HepG2 (cell line): Measurements from ENCODE around the gene CISD3. TPM values are rescaled to one million over a fixed set of nuclear protein-coding genes. Genes with fewer than 3 reads are reported as not detected.
A peak's percentile ranks its signal among the peaks of the same experiment; 100 is the strongest.

Experiments used
- ATF1 ChIP-seq: IDR thresholded peaks from 2 replicates; pipeline ENCODE4 v1.6.1; 2016; ENCODE audit warnings: mild to moderate bottlenecking, control low read depth
- ATF5 ChIP-seq: sonication (generic); formaldehyde crosslinking; IDR thresholded peaks from 2 replicates; pipeline ENCODE4 v1.4.0; 2020; ENCODE audit warnings: mild to moderate bottlenecking, low read depth, missing genetic modification reagents
- DPF2 ChIP-seq: sonication (generic); formaldehyde crosslinking; IDR thresholded peaks from 2 replicates; pipeline ENCODE4 v1.4.0; 2020; ENCODE audit warnings: mild to moderate bottlenecking, low read depth, missing genetic modification reagents, borderline replicate concordance
- FOXK1 ChIP-seq: sonication (generic); formaldehyde crosslinking; IDR thresholded peaks from 2 replicates; pipeline ENCODE4 v1.4.0; 2020; ENCODE audit warnings: low read depth, missing genetic modification reagents, borderline replicate concordance
- NR2F6 ChIP-seq, 2 experiments: IDR thresholded peaks; 2 replicates each; pipeline ENCODE4 v1.6.1; 2016; ENCODE audit warnings: antibody characterized with exemption in 1 of 2, mild to moderate bottlenecking in 1 of 2
- RARG ChIP-seq: sonication (generic); formaldehyde crosslinking; IDR thresholded peaks from 2 replicates; pipeline ENCODE4 v1.4.0; 2020; ENCODE audit warnings: low read depth, mild to moderate bottlenecking, missing genetic modification reagents
- U2AF1 ChIP-seq: fragments of 200-400 bp; formaldehyde crosslinking; optimal IDR thresholded peaks from 2 replicates; pipeline ENCODE3; 2017; ENCODE audit warnings: mild to moderate bottlenecking, low read depth, low read length
- ZNF121 ChIP-seq: sonication (generic); formaldehyde crosslinking; IDR thresholded peaks from 2 replicates; pipeline ENCODE4 v1.5.0; 2020; ENCODE audit warnings: mild to moderate bottlenecking, missing genetic modification reagents
- ZNF224 ChIP-seq: sonication (generic); formaldehyde crosslinking; IDR thresholded peaks from 2 replicates; pipeline ENCODE4 v1.5.0; 2020; ENCODE audit warnings: mild to moderate bottlenecking, missing genetic modification reagents
- ZNF225 ChIP-seq: sonication (generic); formaldehyde crosslinking; IDR thresholded peaks from 2 replicates; pipeline ENCODE4 v1.4.0; 2020; ENCODE audit warnings: mild to moderate bottlenecking, missing genetic modification reagents
- ZNF275 ChIP-seq: sonication (generic); formaldehyde crosslinking; IDR thresholded peaks from 2 replicates; pipeline ENCODE4 v1.8.0; 2022; ENCODE audit warnings: missing genetic modification reagents, mild to moderate bottlenecking, inconsistent platforms, borderline replicate concordance
- ZNF597 ChIP-seq: sonication (generic); formaldehyde crosslinking; IDR thresholded peaks from 2 replicates; pipeline ENCODE4 v1.5.0; 2020; ENCODE audit warnings: missing genetic modification reagents
- ZNF775 ChIP-seq: sonication (generic); formaldehyde crosslinking; IDR thresholded peaks from 2 replicates; pipeline ENCODE4 v1.4.0; 2020; ENCODE audit warnings: missing genetic modification reagents, mild to moderate bottlenecking, moderate library complexity, borderline replicate concordance
- polyA plus RNA-seq, 8 experiments: library from polyadenylated mRNA; depleted of rRNA in 3 of 8; stranded (reverse) in 7 of 8; unstranded in 1 of 8; fragments of >200 nt; fragmentation: Illumina TruSeq in 4 of 8; extraction: Trizol in 4 of 8; gene quantifications; 2 replicates each; pipeline versions ENCODE4 v1.2.1 to v1.2.3, GENCODE V29; 2011 to 2016; ENCODE audit warnings: low read depth in 4 of 8, missing spikeins in 1 of 8, mixed read lengths in 1 of 8; ENCODE audit not compliant: insufficient read depth in 1 of 8
- total RNA-seq, 5 experiments: library from RNA; depleted of rRNA; stranded (reverse); fragments of >200 nt; fragmentation: Illumina TruSeq; extraction: Trizol; gene quantifications; 2 replicates each; pipeline ENCODE4 v1.2.3, GENCODE V29; 2016; ENCODE audit warnings: low read depth in 1 of 5
- TF ChIP-seq, protein P1 (sequence below): sonication (generic); formaldehyde crosslinking; IDR thresholded peaks from 2 replicates; pipeline ENCODE4 v1.8.1; 2023; ENCODE audit warnings: mild to moderate bottlenecking, inconsistent platforms, moderate library complexity, missing genetic modification reagents, borderline replicate concordance
- TF ChIP-seq, protein P2 (sequence below): sonication (generic); formaldehyde crosslinking; IDR thresholded peaks from 2 replicates; pipeline ENCODE4 v1.8.0; 2022; ENCODE audit warnings: missing genetic modification reagents, mild to moderate bottlenecking, borderline replicate concordance
- TF ChIP-seq, protein P3 (sequence below): sonication (generic); formaldehyde crosslinking; IDR thresholded peaks from 2 replicates; pipeline ENCODE4 v1.5.1; 2020; ENCODE audit warnings: mild to moderate bottlenecking, missing genetic modification reagents
- TF ChIP-seq, protein P4 (sequence below): fragments of 450-650 bp; IDR thresholded peaks from 2 replicates; pipeline ENCODE4 v1.6.1; 2017

CISD3 gene
- total and polyA plus RNA-seq, 2 of the 13 experiments (the other 11 are each of a cell fraction or from before 2014, with no cell fraction given): 30.0 to 34.1 TPM

DNA sequence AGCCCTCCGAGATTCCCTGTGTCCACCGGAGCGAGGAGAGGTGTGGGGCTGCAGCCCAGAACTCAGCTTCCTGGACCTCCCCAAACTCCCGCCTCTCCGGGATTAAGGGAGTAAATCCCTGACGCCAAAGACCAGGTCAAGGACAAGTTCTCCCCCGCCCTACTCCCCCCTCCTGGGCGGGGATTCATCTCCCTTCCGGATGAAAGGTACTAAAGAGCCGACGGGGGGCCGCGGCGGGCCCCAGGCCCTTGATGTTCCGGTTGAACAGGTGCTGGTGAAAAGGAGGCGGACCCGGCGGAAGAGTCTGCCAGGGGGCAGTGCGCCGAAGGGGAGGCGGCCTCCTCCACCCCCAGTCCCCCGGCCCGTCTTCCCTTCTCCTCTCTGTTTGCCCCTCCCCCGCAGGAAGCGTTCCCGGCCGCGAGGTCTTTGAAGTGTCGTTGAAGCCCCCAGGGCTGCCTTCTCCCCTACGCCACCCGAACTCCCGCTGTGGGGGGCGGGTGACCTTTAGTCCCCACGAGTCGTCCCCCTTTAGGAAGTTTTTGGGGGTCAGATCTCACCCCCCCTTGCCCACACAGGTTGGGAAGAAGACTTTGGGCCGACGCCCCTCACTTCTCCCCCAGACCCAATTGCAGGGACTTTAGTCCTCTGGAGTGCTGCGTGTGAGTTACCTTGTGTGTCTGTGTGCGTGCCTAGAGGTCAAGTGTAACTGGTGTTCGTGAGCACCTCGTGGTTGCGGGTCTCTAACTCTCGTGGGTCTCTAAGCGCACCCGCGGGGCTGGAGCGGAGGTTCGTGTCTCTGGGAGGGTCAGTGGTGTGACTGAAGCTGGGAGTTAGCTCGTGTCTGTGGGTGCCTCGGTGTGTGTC, 26.2 kb upstream of the CISD3 start (continued):
- TF ChIP-seq, protein P1, sequence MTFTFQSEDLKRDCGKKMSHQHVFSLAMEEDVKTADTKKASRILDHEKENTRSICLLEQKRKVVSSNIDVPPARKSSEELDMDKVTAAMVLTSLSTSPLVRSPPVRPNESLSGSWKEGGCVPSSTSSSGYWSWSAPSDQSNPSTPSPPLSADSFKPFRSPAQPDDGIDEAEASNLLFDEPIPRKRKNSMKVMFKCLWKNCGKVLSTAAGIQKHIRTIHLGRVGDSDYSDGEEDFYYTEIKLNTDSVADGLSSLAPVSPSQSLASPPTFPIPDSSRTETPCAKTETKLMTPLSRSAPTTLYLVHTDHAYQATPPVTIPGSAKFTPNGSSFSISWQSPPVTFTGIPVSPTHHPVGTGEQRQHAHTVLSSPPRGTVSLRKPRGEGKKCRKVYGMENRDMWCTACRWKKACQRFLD (CRISPR knock-in tag): peak; percentile 25; the same call in 1 of the 2 replicates
- TF ChIP-seq ZNF597 (CRISPR knock-in tag) (no peak), ZNF121 (CRISPR knock-in tag) (no peak), U2AF1 (peak; percentile 27), RARG (peak; percentile 78; the same call in 1 of the 2 replicates), ZNF225 (no peak), ATF1 (peak; percentile 72), ATF5 (CRISPR knock-in tag) (no peak; the same call in 1 of the 2 replicates), NR2F6 (IDR thresholded peaks at IDR 0.05) (peak; percentile 99), NR2F6 (CRISPR knock-in tag; IDR thresholded peaks at IDR 0.05) (peak; percentile 99), FOXK1 (CRISPR knock-in tag) (peak; percentile 95), DPF2 (CRISPR knock-in tag) (peak; percentile 1; the same call in 1 of the 2 replicates), ZNF224 (peak; percentile 89; the same call in 1 of the 2 replicates), ZNF275 (CRISPR knock-in tag) (peak; percentile 71), ZNF775 (CRISPR knock-in tag) (0 out of 2 replicates have a peak, but pooled peaks have one; percentile 78)
- TF ChIP-seq, protein P2, sequence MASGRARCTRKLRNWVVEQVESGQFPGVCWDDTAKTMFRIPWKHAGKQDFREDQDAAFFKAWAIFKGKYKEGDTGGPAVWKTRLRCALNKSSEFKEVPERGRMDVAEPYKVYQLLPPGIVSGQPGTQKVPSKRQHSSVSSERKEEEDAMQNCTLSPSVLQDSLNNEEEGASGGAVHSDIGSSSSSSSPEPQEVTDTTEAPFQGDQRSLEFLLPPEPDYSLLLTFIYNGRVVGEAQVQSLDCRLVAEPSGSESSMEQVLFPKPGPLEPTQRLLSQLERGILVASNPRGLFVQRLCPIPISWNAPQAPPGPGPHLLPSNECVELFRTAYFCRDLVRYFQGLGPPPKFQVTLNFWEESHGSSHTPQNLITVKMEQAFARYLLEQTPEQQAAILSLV: 0 out of 2 replicates have a peak, but pooled peaks have one; percentile 17
- TF ChIP-seq, protein P3, sequence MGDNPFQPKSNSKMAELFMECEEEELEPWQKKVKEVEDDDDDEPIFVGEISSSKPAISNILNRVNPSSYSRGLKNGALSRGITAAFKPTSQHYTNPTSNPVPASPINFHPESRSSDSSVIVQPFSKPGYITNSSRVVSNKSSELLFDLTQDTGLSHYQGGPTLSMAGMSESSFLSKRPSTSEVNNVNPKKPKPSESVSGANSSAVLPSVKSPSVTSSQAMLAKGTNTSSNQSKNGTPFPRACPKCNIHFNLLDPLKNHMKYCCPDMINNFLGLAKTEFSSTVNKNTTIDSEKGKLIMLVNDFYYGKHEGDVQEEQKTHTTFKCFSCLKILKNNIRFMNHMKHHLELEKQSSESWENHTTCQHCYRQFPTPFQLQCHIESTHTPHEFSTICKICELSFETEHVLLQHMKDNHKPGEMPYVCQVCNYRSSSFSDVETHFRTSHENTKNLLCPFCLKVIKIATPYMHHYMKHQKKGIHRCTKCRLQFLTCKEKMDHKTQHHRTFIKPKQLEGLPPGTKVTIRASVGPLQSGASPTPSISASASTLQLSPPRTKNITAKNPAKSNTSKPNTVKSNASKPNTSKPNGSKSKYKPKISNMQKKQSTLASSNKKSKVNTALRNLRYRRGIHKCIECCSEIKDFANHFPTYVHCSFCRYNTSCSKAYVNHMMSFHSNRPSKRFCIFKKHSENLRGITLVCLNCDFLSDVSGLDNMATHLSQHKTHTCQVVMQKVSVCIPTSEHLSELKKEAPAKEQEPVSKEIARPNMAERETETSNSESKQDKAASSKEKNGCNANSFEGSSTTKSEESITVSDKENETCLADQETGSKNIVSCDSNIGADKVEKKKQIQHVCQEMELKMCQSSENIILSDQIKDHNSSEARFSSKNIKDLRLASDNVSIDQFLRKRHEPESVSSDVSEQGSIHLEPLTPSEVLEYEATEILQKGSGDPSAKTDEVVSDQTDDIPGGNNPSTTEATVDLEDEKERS (CRISPR knock-in tag): peak; percentile 72; the same call in 1 of the 2 replicates
- TF ChIP-seq, protein P4, sequence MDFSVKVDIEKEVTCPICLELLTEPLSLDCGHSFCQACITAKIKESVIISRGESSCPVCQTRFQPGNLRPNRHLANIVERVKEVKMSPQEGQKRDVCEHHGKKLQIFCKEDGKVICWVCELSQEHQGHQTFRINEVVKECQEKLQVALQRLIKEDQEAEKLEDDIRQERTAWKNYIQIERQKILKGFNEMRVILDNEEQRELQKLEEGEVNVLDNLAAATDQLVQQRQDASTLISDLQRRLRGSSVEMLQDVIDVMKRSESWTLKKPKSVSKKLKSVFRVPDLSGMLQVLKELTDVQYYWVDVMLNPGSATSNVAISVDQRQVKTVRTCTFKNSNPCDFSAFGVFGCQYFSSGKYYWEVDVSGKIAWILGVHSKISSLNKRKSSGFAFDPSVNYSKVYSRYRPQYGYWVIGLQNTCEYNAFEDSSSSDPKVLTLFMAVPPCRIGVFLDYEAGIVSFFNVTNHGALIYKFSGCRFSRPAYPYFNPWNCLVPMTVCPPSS: no peak
